Measurements from ENCODE around the gene LAMP2. TPM values are rescaled to one million over a fixed set of nuclear protein-coding genes. Genes with fewer than 3 reads are reported as not detected.

LAMP2 gene
- polyA plus RNA-seq, 1 donor from 2014 or later = 42.6 TPM

DNA sequence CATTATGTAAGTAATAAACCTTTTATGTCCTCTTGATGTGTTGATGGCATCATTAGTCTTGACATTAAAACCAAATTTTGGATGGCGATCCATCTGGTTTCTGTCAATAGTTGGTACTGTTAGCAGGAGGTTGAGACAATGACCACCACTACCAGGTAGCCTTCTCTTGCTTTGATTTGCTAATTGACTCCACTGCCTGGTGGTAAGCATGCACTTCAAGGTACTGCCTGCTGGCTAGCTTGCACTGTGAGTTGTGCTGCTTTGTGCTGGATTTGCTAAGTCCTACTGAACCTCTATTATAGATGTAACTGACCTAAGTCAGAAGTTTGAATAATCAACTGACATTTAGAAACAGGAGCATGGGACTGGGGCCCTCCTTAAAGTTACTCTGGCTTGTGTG, 60.9 kb downstream of the LAMP2 start:
- no peak overlapping the region for H3K4me2 ChIP-seq (ENCODE audit: low read length)
- H3K9ac ChIP-seq (ENCODE audit: low read length) = no peak overlapping the region
- H4K20me1 ChIP-seq (ENCODE audit: insufficient read depth) = no peaks in the 10 kb centered on the region
- no peaks in the 10 kb centered on the region for H3K9me3 ChIP-seq (ENCODE audit: low read length)
- H3K4me3 ChIP-seq (ENCODE audit: low read length) = no peak overlapping the region
- H3K27ac ChIP-seq (ENCODE audit: low read length) = no peak overlapping the region
- TF ChIP-seq MXI1 (conservative IDR thresholded peaks at IDR 0.05; ENCODE audit: poor library complexity, severe bottlenecking) (no peak), RAD21 (conservative IDR thresholded peaks at IDR 0.05) (no peak), SMC3 (conservative IDR thresholded peaks at IDR 0.05; ENCODE audit: poor library complexity) (no peak), TAF1 (IDR thresholded peaks at IDR 0.05; ENCODE audit: low read depth) (no peak), EP300 (conservative IDR thresholded peaks at IDR 0.05; ENCODE audit: poor library complexity, severe bottlenecking) (no peak), POLR2AphosphoS5 (IDR thresholded peaks at IDR 0.05) (no peak), EZH2 (IDR thresholded peaks at IDR 0.05; ENCODE audit: borderline replicate concordance, insufficient read depth, low read length, poor library complexity, severe bottlenecking) (no peak)
- TF ChIP-seq, protein P1, sequence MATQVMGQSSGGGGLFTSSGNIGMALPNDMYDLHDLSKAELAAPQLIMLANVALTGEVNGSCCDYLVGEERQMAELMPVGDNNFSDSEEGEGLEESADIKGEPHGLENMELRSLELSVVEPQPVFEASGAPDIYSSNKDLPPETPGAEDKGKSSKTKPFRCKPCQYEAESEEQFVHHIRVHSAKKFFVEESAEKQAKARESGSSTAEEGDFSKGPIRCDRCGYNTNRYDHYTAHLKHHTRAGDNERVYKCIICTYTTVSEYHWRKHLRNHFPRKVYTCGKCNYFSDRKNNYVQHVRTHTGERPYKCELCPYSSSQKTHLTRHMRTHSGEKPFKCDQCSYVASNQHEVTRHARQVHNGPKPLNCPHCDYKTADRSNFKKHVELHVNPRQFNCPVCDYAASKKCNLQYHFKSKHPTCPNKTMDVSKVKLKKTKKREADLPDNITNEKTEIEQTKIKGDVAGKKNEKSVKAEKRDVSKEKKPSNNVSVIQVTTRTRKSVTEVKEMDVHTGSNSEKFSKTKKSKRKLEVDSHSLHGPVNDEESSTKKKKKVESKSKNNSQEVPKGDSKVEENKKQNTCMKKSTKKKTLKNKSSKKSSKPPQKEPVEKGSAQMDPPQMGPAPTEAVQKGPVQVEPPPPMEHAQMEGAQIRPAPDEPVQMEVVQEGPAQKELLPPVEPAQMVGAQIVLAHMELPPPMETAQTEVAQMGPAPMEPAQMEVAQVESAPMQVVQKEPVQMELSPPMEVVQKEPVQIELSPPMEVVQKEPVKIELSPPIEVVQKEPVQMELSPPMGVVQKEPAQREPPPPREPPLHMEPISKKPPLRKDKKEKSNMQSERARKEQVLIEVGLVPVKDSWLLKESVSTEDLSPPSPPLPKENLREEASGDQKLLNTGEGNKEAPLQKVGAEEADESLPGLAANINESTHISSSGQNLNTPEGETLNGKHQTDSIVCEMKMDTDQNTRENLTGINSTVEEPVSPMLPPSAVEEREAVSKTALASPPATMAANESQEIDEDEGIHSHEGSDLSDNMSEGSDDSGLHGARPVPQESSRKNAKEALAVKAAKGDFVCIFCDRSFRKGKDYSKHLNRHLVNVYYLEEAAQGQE (IDR thresholded peaks at IDR 0.05; ENCODE audit: borderline replicate concordance) = no peak
- TF ChIP-seq, protein P2, sequence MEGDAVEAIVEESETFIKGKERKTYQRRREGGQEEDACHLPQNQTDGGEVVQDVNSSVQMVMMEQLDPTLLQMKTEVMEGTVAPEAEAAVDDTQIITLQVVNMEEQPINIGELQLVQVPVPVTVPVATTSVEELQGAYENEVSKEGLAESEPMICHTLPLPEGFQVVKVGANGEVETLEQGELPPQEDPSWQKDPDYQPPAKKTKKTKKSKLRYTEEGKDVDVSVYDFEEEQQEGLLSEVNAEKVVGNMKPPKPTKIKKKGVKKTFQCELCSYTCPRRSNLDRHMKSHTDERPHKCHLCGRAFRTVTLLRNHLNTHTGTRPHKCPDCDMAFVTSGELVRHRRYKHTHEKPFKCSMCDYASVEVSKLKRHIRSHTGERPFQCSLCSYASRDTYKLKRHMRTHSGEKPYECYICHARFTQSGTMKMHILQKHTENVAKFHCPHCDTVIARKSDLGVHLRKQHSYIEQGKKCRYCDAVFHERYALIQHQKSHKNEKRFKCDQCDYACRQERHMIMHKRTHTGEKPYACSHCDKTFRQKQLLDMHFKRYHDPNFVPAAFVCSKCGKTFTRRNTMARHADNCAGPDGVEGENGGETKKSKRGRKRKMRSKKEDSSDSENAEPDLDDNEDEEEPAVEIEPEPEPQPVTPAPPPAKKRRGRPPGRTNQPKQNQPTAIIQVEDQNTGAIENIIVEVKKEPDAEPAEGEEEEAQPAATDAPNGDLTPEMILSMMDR (IDR thresholded peaks at IDR 0.05; ENCODE audit: poor library complexity, severe bottlenecking) = no peak
- H3K79me2 ChIP-seq (replicated peaks; ENCODE audit: insufficient read depth, low read length) = no peaks in the 10 kb centered on the region
- no peaks in the 10 kb centered on the region for H3K36me3 ChIP-seq (ENCODE audit: insufficient read depth, low read length)
- no peaks in the 10 kb centered on the region for H3K9me2 ChIP-seq (ENCODE audit: insufficient read depth, low read length)
- H3F3A ChIP-seq (ENCODE audit: insufficient read depth, low read length, poor library complexity, severe bottlenecking) = no peaks in the 10 kb centered on the region
- H3K27me3 ChIP-seq (ENCODE audit: insufficient read depth, low read depth, low read length) = no peaks in the 10 kb centered on the region
- H2AFZ ChIP-seq (ENCODE audit: low read depth, low read length) = no peak overlapping the region

DNA sequence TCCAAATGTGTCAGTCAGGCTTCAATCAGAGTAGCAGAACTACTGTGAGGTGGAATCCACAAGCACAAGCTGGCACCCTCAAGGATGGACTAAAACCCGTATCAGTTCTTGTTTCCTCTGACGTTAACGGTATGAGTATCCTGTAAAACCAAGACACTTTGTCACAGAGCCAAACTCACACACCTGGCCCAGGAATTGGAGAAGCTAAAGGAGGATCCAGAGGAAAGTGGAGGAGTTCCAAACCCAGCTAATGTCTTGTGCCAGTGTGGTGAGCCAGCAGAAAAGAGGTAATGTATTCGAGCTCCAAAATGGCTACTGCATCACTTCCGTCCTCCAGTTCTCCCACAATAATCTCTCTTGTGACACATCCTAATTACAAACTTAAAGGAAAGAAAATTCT, 62.5 kb downstream of the LAMP2 start:
- Histone ChIP-seq H4K20me1 (ENCODE audit: insufficient read depth) (no peaks in the 10 kb centered on the region), H3K9me2 (ENCODE audit: insufficient read depth, low read length) (no peaks in the 10 kb centered on the region), H3K4me2 (ENCODE audit: low read length) (no peak overlapping the region), H3F3A (ENCODE audit: insufficient read depth, low read length, poor library complexity, severe bottlenecking) (no peaks in the 10 kb centered on the region), H3K27ac (ENCODE audit: low read length) (no peak overlapping the region), H3K4me3 (ENCODE audit: low read length) (no peak overlapping the region), H2AFZ (ENCODE audit: low read depth, low read length) (no peak overlapping the region), H3K27me3 (ENCODE audit: insufficient read depth, low read depth, low read length) (no peaks in the 10 kb centered on the region), H3K79me2 (replicated peaks; ENCODE audit: insufficient read depth, low read length) (no peaks in the 10 kb centered on the region), H3K9ac (ENCODE audit: low read length) (no peak overlapping the region), H3K36me3 (ENCODE audit: insufficient read depth, low read length) (no peaks in the 10 kb centered on the region), H3K9me3 (ENCODE audit: low read length) (no peaks in the 10 kb centered on the region)
- TF ChIP-seq, protein P1 (IDR thresholded peaks at IDR 0.05; ENCODE audit: borderline replicate concordance) = no peak
- TF ChIP-seq SMC3 (conservative IDR thresholded peaks at IDR 0.05; ENCODE audit: poor library complexity) = no peak
- TF ChIP-seq, protein P2 (IDR thresholded peaks at IDR 0.05; ENCODE audit: poor library complexity, severe bottlenecking) = no peak
- no peak for TF ChIP-seq TAF1 (IDR thresholded peaks at IDR 0.05; ENCODE audit: low read depth)
- no peak for TF ChIP-seq POLR2AphosphoS5 (IDR thresholded peaks at IDR 0.05)
- TF ChIP-seq RAD21 (conservative IDR thresholded peaks at IDR 0.05) = no peak
- no peak for TF ChIP-seq MXI1 (conservative IDR thresholded peaks at IDR 0.05; ENCODE audit: poor library complexity, severe bottlenecking)
